NCI-H526 (cell line): Measurements from ENCODE around the gene LAD1.
A peak's percentile ranks its signal among the peaks of the same experiment; 100 is the strongest.

ENCODE experiments used
- DNase-seq, 2 experiments: peaks; one replicate each; lab custom pipeline; 2025; lab: John Stamatoyannopoulos, UW

LAD1 gene

GRCh38 chr1:201391651-201392511 is 7.2 kb downstream of the LAD1 start:
- DNase-seq = no peak

GRCh38 chr1:201391225-201391624 is 7.9 kb downstream of the LAD1 start:
- DNase-seq = no peak

GRCh38 chr1:201389051-201389450 is 10.1 kb downstream of the LAD1 start:
- no peak for DNase-seq

GRCh38 chr1:201386208-201386607 is 12.9 kb downstream of the LAD1 start:
- DNase-seq = no peak

GRCh38 chr1:201385299-201385891 is 13.7 kb downstream of the LAD1 start:
- DNase-seq = peak; percentile 51 to 79

GRCh38 chr1:201384406-201384782 is 14.7 kb downstream of the LAD1 start:
- no peak for DNase-seq

GRCh38 chr1:201383647-201384405 is 15.3 kb downstream of the LAD1 start:
- DNase-seq = no peak

- DNase-seq = no peak
Observed at GRCh38 chr1:201381130-201381529, 18.0 kb downstream of the LAD1 start.

- no peak for DNase-seq
Observed at GRCh38 chr1:201379733-201380242, 19.3 kb downstream of the LAD1 start.

GRCh38 chr1:201378804-201379203 is 20.3 kb downstream of the LAD1 start:
- DNase-seq = no peak

GRCh38 chr1:201377611-201378092 is 21.5 kb downstream of the LAD1 start, which contains the start of gene TNNT2:
Gene TNNT2, minus strand, starts transcription at chr1:201377680. Its CDS starts 4,426 bp downstream, at chr1:201373254.
- DNase-seq = no peak

GRCh38 chr1:201376464-201377374 is 22.4 kb downstream of the LAD1 start:
- peak in 1 of 2 experiments; percentile 44 for DNase-seq

GRCh38 chr1:201376107-201376463 is 23.0 kb downstream of the LAD1 start:
- DNase-seq = no peak

GRCh38 chr1:201375169-201375568 is 24.0 kb downstream of the LAD1 start:
- DNase-seq = no peak

- DNase-seq = no peak
Observed at GRCh38 chr1:201374364-201374763, 24.8 kb downstream of the LAD1 start.

- no peak for DNase-seq
Observed at GRCh38 chr1:201371792-201372191, 27.3 kb downstream of the LAD1 start.

GRCh38 chr1:201371276-201371675 is 27.8 kb downstream of the LAD1 start:
- no peak for DNase-seq

- DNase-seq = no peak
Observed at GRCh38 chr1:201370500-201370899, 28.6 kb downstream of the LAD1 start.

GRCh38 chr1:201369209-201369608 is 29.9 kb downstream of the LAD1 start:
- no peak for DNase-seq

GRCh38 chr1:201366696-201367095 is 32.4 kb downstream of the LAD1 start:
- no peak for DNase-seq

GRCh38 chr1:201365251-201365650 is 33.9 kb downstream of the LAD1 start:
- DNase-seq = no peak

- DNase-seq = no peak
Observed at GRCh38 chr1:201364808-201365105, 34.4 kb downstream of the LAD1 start.
